ENCODE data around the gene LGALS7B. TPM values are rescaled to one million over a fixed set of nuclear protein-coding genes. Genes with fewer than 3 reads are reported as not detected.

The LGALS7B gene
- total and polyA plus RNA-seq, 2 of the 4 experiments (the other 2 are of a cell fraction) = not detected

GRCh38 chr19:38799104-38799503 is 10.1 kb downstream of the LGALS7B start:
- H3K4me2 ChIP-seq (ENCODE audit: low read depth, low read length) = no peak overlapping the region
- dilution Hi-C loops (cut with HindIII; ENCODE audit: low sequenced_read_pairs, unreplicated experiment) = no loop called here

More at GRCh38 chr19:38799104-38799503, 10.1 kb downstream of the LGALS7B start:
- 0 out of 2 replicates have a peak, but pooled peaks cover 2% of the 10 kb centered on the region for H3K4me1 ChIP-seq (ENCODE audit: control insufficient read depth, insufficient read depth, low read length)
- H4K8ac ChIP-seq (ENCODE audit: low read depth in 2 of 2, low read length in 2 of 2) = peak overlapping the region; percentile 21 to 80; a peak in 3 of 4 replicates
- intact Hi-C loops (cut with micrococcal nuclease) (loop anchor here (1.0 kb wide), 1 partner anchor 32 kb away; the partner anchor contains the start of gene ECH1), in situ Hi-C loops (cut with MboI; ENCODE audit: low sequenced_read_pairs) (no loop called here)
- H3K9me3 ChIP-seq (ENCODE audit: control insufficient read depth, insufficient read depth, low read length) = no peaks in the 10 kb centered on the region
- no peaks in the 10 kb centered on the region for H3K79me1 ChIP-seq (ENCODE audit: low read depth in 1 of 2, low read length in 2 of 2)
- H3K18ac ChIP-seq (ENCODE audit: low read depth, low read length) = no peak overlapping the region; the same call in 1 of the 2 replicates
- H3K4me3 ChIP-seq (ENCODE audit: insufficient read depth, low read depth, low read length) = no peak overlapping the region
- H3K9me1 ChIP-seq (ENCODE audit: insufficient read depth, low read length) = peaks cover 5% of the 10 kb centered on the region; the same call in 1 of the 2 replicates
- ATAC-seq (ENCODE audit: low read depth) (peak; percentile 60), DNase-seq (peak; percentile 42)
- H3K14ac ChIP-seq (replicated peaks; ENCODE audit: low read depth, low read length) = peak overlapping the region; percentile 87; the same call in 1 of the 2 replicates
- no peak overlapping the region for H2AK9ac ChIP-seq (replicated peaks; ENCODE audit: low read depth, low read length, poor library complexity)
- 0 out of 2 replicates have a peak overlapping the region, but pooled peaks have one; percentile 72 for H2BK20ac ChIP-seq (ENCODE audit: low read depth, low read length)
- H3K36me3 ChIP-seq (ENCODE audit: control insufficient read depth, insufficient read depth, low read length) = no peaks in the 10 kb centered on the region
- H4K91ac ChIP-seq (ENCODE audit: insufficient read depth, low read depth, low read length) = peak overlapping the region; percentile 62
- no peaks in the 10 kb centered on the region; the same call in 1 of the 2 replicates for H4K20me1 ChIP-seq (ENCODE audit: insufficient read depth, low read length)
- H3K56ac ChIP-seq (ENCODE audit: extremely low read depth, insufficient read depth, low read length) = no peak overlapping the region; the same call in 1 of the 2 replicates
- H3K27ac ChIP-seq (ENCODE audit: insufficient read depth, low read length) = peak overlapping the region; percentile 63; the same call in 1 of the 2 replicates
- H3K9ac ChIP-seq (ENCODE audit: low read depth, low read length) = no peak overlapping the region
- no CpG with 5 or more reads among the region's 10 CpGs for WGBS, 2 experiments (ENCODE audit: extremely low coverage in 2 of 2, insufficient read length in 1 of 2)
- H2BK15ac ChIP-seq (ENCODE audit: low read depth, low read length) = peak overlapping the region; percentile 34; the same call in 1 of the 3 replicates
- H2AFZ ChIP-seq (replicated peaks; ENCODE audit: low read length, poor library complexity) = no peak overlapping the region
- CTCF ChIA-PET = interaction anchor here (1.2 to 1.4 kb wide), 2 partner anchors 30 to 396 kb away, joined by 3 read pairs; no protein-coding TSS in a partner anchor
- no peak overlapping the region for H3K23ac ChIP-seq (ENCODE audit: low read depth, low read length)
- TF ChIP-seq SMC3 (IDR thresholded peaks at IDR 0.05; ENCODE audit: low read depth, low read length) (no peak), NFE2L2 (IDR thresholded peaks at IDR 0.05; ENCODE audit: low read depth, low read length) (no peak), MAFK (IDR thresholded peaks at IDR 0.05; ENCODE audit: low read depth, low read length) (no peak), POLR2A (IDR thresholded peaks at IDR 0.05; ENCODE audit: low read depth, low read length) (no peak), CHD1 (IDR thresholded peaks at IDR 0.05; ENCODE audit: low read depth, low read length) (no peak), RCOR1 (IDR thresholded peaks at IDR 0.05; ENCODE audit: insufficient replicate concordance, low read length) (no peak), RAD21 (IDR thresholded peaks at IDR 0.05; ENCODE audit: low read length) (no peak), RFX5 (IDR thresholded peaks at IDR 0.05; ENCODE audit: low read depth, low read length) (no peak), FOS (IDR thresholded peaks at IDR 0.05; ENCODE audit: low read depth, low read length) (no peak), MXI1 (IDR thresholded peaks at IDR 0.05; ENCODE audit: borderline replicate concordance, low read depth, low read length) (no peak), CTCF (conservative IDR thresholded peaks at IDR 0.05; ENCODE audit: low read depth, low read length) (no peak), BHLHE40 (IDR thresholded peaks at IDR 0.05; ENCODE audit: low read depth, low read length) (no peak), CEBPB (IDR thresholded peaks at IDR 0.05; ENCODE audit: low read depth, low read length) (no peak)
- TF ChIP-seq, protein P1, sequence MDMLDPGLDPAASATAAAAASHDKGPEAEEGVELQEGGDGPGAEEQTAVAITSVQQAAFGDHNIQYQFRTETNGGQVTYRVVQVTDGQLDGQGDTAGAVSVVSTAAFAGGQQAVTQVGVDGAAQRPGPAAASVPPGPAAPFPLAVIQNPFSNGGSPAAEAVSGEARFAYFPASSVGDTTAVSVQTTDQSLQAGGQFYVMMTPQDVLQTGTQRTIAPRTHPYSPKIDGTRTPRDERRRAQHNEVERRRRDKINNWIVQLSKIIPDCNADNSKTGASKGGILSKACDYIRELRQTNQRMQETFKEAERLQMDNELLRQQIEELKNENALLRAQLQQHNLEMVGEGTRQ (IDR thresholded peaks at IDR 0.05; ENCODE audit: low read depth, low read length) = no peak
- TF ChIP-seq, protein P2, sequence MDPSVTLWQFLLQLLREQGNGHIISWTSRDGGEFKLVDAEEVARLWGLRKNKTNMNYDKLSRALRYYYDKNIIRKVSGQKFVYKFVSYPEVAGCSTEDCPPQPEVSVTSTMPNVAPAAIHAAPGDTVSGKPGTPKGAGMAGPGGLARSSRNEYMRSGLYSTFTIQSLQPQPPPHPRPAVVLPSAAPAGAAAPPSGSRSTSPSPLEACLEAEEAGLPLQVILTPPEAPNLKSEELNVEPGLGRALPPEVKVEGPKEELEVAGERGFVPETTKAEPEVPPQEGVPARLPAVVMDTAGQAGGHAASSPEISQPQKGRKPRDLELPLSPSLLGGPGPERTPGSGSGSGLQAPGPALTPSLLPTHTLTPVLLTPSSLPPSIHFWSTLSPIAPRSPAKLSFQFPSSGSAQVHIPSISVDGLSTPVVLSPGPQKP (IDR thresholded peaks at IDR 0.05; ENCODE audit: borderline replicate concordance, low read depth, low read length) = no peak
- peak overlapping the region; percentile 93; the same call in 1 of the 2 replicates for H3K4ac ChIP-seq (ENCODE audit: low read depth, low read length)
- peaks cover 2% of the 10 kb centered on the region; the same call in 1 of the 2 replicates for H3K27me3 ChIP-seq (ENCODE audit: control insufficient read depth, insufficient read depth, low read length)
- BruUV-seq (replicated peaks) = no TSS peak
- H2BK120ac ChIP-seq (ENCODE audit: low read depth, low read length) = peak overlapping the region; percentile 83
- no peak overlapping the region for H4K5ac ChIP-seq (ENCODE audit: low read depth, low read length)
- H2AK5ac ChIP-seq (ENCODE audit: low read depth, low read length) = 0 out of 2 replicates have a peak overlapping the region, but pooled peaks have one; percentile 23
- POLR2A ChIA-PET (ENCODE audit: unreplicated experiment) = interaction anchor here (0.6 kb wide), 1 partner anchor 87 kb away, joined by 4 read pairs; no protein-coding TSS in a partner anchor
- peak overlapping the region; percentile 55 for H2BK5ac ChIP-seq (ENCODE audit: low read depth, low read length, poor library complexity, severe bottlenecking)
